ENCODE results near the gene TMPRSS4. TPM values are rescaled to one million over a fixed set of nuclear protein-coding genes. Genes with fewer than 3 reads are reported as not detected.

Gene TMPRSS4
- total and polyA plus RNA-seq, 2 of the 4 experiments (the other 2 are of a cell fraction), result not detected

DNA sequence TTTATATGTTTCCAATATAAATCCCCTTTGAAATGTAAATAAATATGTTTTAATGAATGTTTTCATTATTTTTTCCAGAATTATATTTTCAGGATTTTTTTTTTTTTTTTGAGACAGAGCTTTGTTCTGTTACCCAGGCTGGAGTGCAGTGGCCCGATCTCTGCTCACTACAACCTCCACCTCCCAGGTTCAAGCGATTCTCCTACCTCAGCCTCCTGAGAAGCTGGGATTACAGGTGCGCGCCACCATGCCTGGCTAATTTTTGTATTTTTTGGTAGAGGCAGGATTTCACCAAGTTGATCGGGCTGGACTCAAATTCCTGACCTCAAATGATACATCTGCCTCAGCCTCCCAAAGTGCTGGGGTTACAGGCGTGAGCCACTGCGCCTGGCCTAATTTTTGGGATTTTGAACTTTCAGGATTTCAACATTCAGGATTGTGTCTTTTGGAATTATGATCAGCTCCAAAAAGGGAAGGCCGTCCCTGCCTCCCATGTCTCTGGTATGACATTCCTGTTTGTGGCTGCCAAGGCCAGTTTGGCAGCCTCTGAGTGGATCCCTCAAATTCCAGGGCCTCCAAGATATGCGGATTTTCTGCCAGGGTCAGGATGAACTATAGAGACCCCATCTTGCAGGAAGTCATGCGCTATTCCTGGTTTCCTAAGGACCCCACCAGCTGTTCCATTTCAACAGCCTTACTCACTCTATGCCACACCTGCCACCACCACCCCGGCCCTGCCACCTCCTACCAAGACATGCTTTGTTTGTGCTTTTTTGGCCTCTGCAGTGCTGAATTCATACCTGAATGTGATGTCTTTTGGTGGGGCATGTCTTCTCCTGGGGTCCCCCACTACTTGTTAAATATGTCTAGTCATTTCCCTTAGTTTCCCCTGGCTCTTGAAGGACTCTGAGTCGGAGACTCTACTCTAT, 21.9 kb upstream of the TMPRSS4 start:
- Histone ChIP-seq H4K91ac (ENCODE audit: insufficient read depth, low read depth, low read length) (no peak overlapping the region), H3K9me3 (ENCODE audit: control insufficient read depth, insufficient read depth, low read length) (no peaks in the 10 kb centered on the region), H3K14ac (replicated peaks; ENCODE audit: low read depth, low read length) (no peak overlapping the region), H4K5ac (ENCODE audit: low read depth, low read length) (no peak overlapping the region), H3K18ac (ENCODE audit: low read depth, low read length) (no peak overlapping the region), H2BK15ac (ENCODE audit: low read depth, low read length) (no peak overlapping the region), H3K79me1 (ENCODE audit: low read depth in 1 of 2, low read length in 2 of 2) (no peaks in the 10 kb centered on the region), H3K4ac (ENCODE audit: low read depth, low read length) (no peak overlapping the region), H3K9ac (ENCODE audit: low read depth, low read length) (no peak overlapping the region), H2BK120ac (ENCODE audit: low read depth, low read length) (no peak overlapping the region), H4K8ac (ENCODE audit: low read depth in 2 of 2, low read length in 2 of 2) (no peak overlapping the region), H3K4me2 (ENCODE audit: low read depth, low read length) (no peak overlapping the region), H3K27ac (ENCODE audit: insufficient read depth, low read length) (no peak overlapping the region), H3K4me1 (ENCODE audit: control insufficient read depth, insufficient read depth, low read length) (no peaks in the 10 kb centered on the region), H2BK20ac (ENCODE audit: low read depth, low read length) (no peak overlapping the region), H3K56ac (ENCODE audit: extremely low read depth, insufficient read depth, low read length) (no peak overlapping the region), H3K27me3 (ENCODE audit: control insufficient read depth, insufficient read depth, low read length) (peaks cover 14% of the 10 kb centered on the region; the same call in 1 of the 2 replicates), H4K20me1 (ENCODE audit: insufficient read depth, low read length) (no peaks in the 10 kb centered on the region), H2AK5ac (ENCODE audit: low read depth, low read length) (no peak overlapping the region), H3K9me1 (ENCODE audit: insufficient read depth, low read length) (no peaks in the 10 kb centered on the region), H2AFZ (replicated peaks; ENCODE audit: low read length, poor library complexity) (no peak overlapping the region), H2BK5ac (ENCODE audit: low read depth, low read length, poor library complexity, severe bottlenecking) (no peak overlapping the region), H3K4me3 (ENCODE audit: insufficient read depth, low read depth, low read length) (no peak overlapping the region), H2AK9ac (replicated peaks; ENCODE audit: low read depth, low read length, poor library complexity) (no peak overlapping the region), H3K23ac (ENCODE audit: low read depth, low read length) (no peak overlapping the region), H3K36me3 (ENCODE audit: control insufficient read depth, insufficient read depth, low read length) (no peaks in the 10 kb centered on the region)
- in situ Hi-C loops (cut with MboI; ENCODE audit: low sequenced_read_pairs) (no loop called here), dilution Hi-C loops (cut with HindIII; ENCODE audit: low sequenced_read_pairs, unreplicated experiment) (no loop called here), intact Hi-C loops (cut with micrococcal nuclease) (no loop called here)
- ChIA-PET CTCF (no interaction called here), POLR2A (ENCODE audit: unreplicated experiment) (no interaction called here)
- WGBS, 2 experiments (ENCODE audit: extremely low coverage in 2 of 2, insufficient read length in 1 of 2), result 20% methylated on average over 1 of the region's 12 CpGs; no CpG with 5 or more reads in 1 of the 2 experiments
- no peak for DNase-seq
- no TSS peak for BruUV-seq (replicated peaks)
- no peak for ATAC-seq (ENCODE audit: low read depth)
- TF ChIP-seq NFE2L2 (IDR thresholded peaks at IDR 0.05; ENCODE audit: low read depth, low read length) (no peak), BHLHE40 (IDR thresholded peaks at IDR 0.05; ENCODE audit: low read depth, low read length) (no peak), MXI1 (IDR thresholded peaks at IDR 0.05; ENCODE audit: borderline replicate concordance, low read depth, low read length) (no peak), RAD21 (IDR thresholded peaks at IDR 0.05; ENCODE audit: low read length) (no peak), MAFK (IDR thresholded peaks at IDR 0.05; ENCODE audit: low read depth, low read length) (no peak), CEBPB (IDR thresholded peaks at IDR 0.05; ENCODE audit: low read depth, low read length) (no peak), RCOR1 (IDR thresholded peaks at IDR 0.05; ENCODE audit: insufficient replicate concordance, low read length) (no peak), POLR2A (IDR thresholded peaks at IDR 0.05; ENCODE audit: low read depth, low read length) (no peak), SMC3 (IDR thresholded peaks at IDR 0.05; ENCODE audit: low read depth, low read length) (no peak), MAZ (IDR thresholded peaks at IDR 0.05; ENCODE audit: borderline replicate concordance, low read depth, low read length) (no peak), CHD1 (IDR thresholded peaks at IDR 0.05; ENCODE audit: low read depth, low read length) (no peak), RFX5 (IDR thresholded peaks at IDR 0.05; ENCODE audit: low read depth, low read length) (no peak)
- TF ChIP-seq, protein P1, sequence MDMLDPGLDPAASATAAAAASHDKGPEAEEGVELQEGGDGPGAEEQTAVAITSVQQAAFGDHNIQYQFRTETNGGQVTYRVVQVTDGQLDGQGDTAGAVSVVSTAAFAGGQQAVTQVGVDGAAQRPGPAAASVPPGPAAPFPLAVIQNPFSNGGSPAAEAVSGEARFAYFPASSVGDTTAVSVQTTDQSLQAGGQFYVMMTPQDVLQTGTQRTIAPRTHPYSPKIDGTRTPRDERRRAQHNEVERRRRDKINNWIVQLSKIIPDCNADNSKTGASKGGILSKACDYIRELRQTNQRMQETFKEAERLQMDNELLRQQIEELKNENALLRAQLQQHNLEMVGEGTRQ (IDR thresholded peaks at IDR 0.05; ENCODE audit: low read depth, low read length), result no peak
- TF ChIP-seq, protein P2, sequence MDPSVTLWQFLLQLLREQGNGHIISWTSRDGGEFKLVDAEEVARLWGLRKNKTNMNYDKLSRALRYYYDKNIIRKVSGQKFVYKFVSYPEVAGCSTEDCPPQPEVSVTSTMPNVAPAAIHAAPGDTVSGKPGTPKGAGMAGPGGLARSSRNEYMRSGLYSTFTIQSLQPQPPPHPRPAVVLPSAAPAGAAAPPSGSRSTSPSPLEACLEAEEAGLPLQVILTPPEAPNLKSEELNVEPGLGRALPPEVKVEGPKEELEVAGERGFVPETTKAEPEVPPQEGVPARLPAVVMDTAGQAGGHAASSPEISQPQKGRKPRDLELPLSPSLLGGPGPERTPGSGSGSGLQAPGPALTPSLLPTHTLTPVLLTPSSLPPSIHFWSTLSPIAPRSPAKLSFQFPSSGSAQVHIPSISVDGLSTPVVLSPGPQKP (IDR thresholded peaks at IDR 0.05; ENCODE audit: borderline replicate concordance, low read depth, low read length), result no peak
- TF ChIP-seq, protein P3, sequence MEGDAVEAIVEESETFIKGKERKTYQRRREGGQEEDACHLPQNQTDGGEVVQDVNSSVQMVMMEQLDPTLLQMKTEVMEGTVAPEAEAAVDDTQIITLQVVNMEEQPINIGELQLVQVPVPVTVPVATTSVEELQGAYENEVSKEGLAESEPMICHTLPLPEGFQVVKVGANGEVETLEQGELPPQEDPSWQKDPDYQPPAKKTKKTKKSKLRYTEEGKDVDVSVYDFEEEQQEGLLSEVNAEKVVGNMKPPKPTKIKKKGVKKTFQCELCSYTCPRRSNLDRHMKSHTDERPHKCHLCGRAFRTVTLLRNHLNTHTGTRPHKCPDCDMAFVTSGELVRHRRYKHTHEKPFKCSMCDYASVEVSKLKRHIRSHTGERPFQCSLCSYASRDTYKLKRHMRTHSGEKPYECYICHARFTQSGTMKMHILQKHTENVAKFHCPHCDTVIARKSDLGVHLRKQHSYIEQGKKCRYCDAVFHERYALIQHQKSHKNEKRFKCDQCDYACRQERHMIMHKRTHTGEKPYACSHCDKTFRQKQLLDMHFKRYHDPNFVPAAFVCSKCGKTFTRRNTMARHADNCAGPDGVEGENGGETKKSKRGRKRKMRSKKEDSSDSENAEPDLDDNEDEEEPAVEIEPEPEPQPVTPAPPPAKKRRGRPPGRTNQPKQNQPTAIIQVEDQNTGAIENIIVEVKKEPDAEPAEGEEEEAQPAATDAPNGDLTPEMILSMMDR (conservative IDR thresholded peaks at IDR 0.05; ENCODE audit: low read depth, low read length), result no peak

All from IMR-90 (cell line).